Neural cell (in vitro differentiated cells): ENCODE measurements around the gene ZNF507. TPM values are rescaled to one million over a fixed set of nuclear protein-coding genes. Genes with fewer than 3 reads are reported as not detected.
A peak's percentile ranks its signal among the peaks of the same experiment; 100 is the strongest.

Experiments used
- H2AFZ ChIP-seq: fragments of 200-600, 300-800 bp; sonication (generic), shearing (Covaris generic); 2 replicates; pipeline ENCODE4 v1.6.0; 2014; ENCODE audit warnings: low read depth, mild to moderate bottlenecking, antibody characterized with exemption, low read length, moderate library complexity
- H3F3A ChIP-seq: fragments of 200-600 bp; shearing (Covaris generic); 2 replicates; pipeline ENCODE4 v1.6.1; 2016; ENCODE audit warnings: mild to moderate bottlenecking, moderate library complexity, mixed read lengths, antibody characterized with exemption, low read length; ENCODE audit not compliant: insufficient read depth, poor library complexity, severe bottlenecking
- H3K27ac ChIP-seq: fragments of 200-600, 300-800 bp; sonication (generic), shearing (Covaris generic); 2 replicates; pipeline ENCODE4 v1.5.1; 2014; ENCODE audit warnings: mild to moderate bottlenecking, low read length, moderate library complexity
- H3K27me3 ChIP-seq: fragments of 300-800, 200-600 bp; sonication (generic), shearing (Covaris generic); 2 replicates; pipeline ENCODE4 v1.6.0; 2014; ENCODE audit warnings: mild to moderate bottlenecking, low read depth, low read length, moderate library complexity; ENCODE audit not compliant: insufficient read depth
- H3K36me3 ChIP-seq: fragments of 300-800, 200-600 bp; sonication (generic), shearing (Covaris generic); 2 replicates; pipeline ENCODE4 v1.5.1; 2014; ENCODE audit warnings: mild to moderate bottlenecking, antibody characterized with exemption, low read length, moderate library complexity; ENCODE audit not compliant: insufficient read depth
- H3K4me2 ChIP-seq: fragments of 300-800, 200-600 bp; sonication (generic), shearing (Covaris generic); 2 replicates; pipeline ENCODE4 v1.6.0; 2014; ENCODE audit warnings: mild to moderate bottlenecking, low read length
- H3K4me3 ChIP-seq: fragments of 300-800, 200-600 bp; sonication (generic), shearing (Covaris generic); 2 replicates; pipeline ENCODE4 v1.5.1; 2014; ENCODE audit warnings: mild to moderate bottlenecking, low read length, moderate library complexity
- H3K79me2 ChIP-seq: fragments of 200-600 bp; shearing (Covaris generic); replicated peaks from 2 replicates; pipeline ENCODE4 v1.6.0; 2014; ENCODE audit warnings: mild to moderate bottlenecking, low read length, moderate library complexity; ENCODE audit not compliant: insufficient read depth
- H3K9ac ChIP-seq: fragments of 300-800, 200-600 bp; sonication (generic), shearing (Covaris generic); 2 replicates; pipeline ENCODE4 v1.6.1; 2016; ENCODE audit warnings: mild to moderate bottlenecking, low read length, mixed read lengths
- H3K9me2 ChIP-seq: fragments of 200-600 bp; shearing (Covaris generic); 2 replicates; pipeline ENCODE4 v1.6.1; 2016; ENCODE audit warnings: mild to moderate bottlenecking, low read length, mixed read lengths; ENCODE audit not compliant: insufficient read depth
- H3K9me3 ChIP-seq: fragments of 200-600, 300-800 bp; sonication (generic), shearing (Covaris generic); 2 replicates; pipeline ENCODE4 v1.6.1; 2016; ENCODE audit warnings: mild to moderate bottlenecking, mixed run types, low read length, moderate library complexity, mixed read lengths
- H4K20me1 ChIP-seq: fragments of 200-600 bp; shearing (Covaris generic); 2 replicates; pipeline ENCODE4 v1.6.1; 2016; ENCODE audit warnings: mild to moderate bottlenecking, mixed run types; ENCODE audit not compliant: insufficient read depth
- CTCF ChIP-seq: fragments of 450-650 bp; IDR thresholded peaks from 2 replicates; pipeline ENCODE4 v1.5.1; 2014; ENCODE audit warnings: antibody characterized with exemption, mild to moderate bottlenecking, moderate library complexity; ENCODE audit not compliant: poor library complexity, severe bottlenecking
- EP300 ChIP-seq: fragments of 450-650 bp; conservative IDR thresholded peaks from 2 replicates; pipeline ENCODE4 v1.6.1; 2014; ENCODE audit warnings: antibody characterized with exemption, mild to moderate bottlenecking, moderate library complexity; ENCODE audit not compliant: poor library complexity, severe bottlenecking
- EZH2 ChIP-seq: fragments of 200-600, 300-800 bp; shearing (Covaris generic), sonication (generic); IDR thresholded peaks from 2 replicates; pipeline ENCODE4 v1.6.1; 2014; ENCODE audit warnings: antibody characterized with exemption, low read length, borderline replicate concordance, mild to moderate bottlenecking; ENCODE audit not compliant: insufficient read depth, poor library complexity, severe bottlenecking
- MXI1 ChIP-seq: fragments of 450-650 bp; conservative IDR thresholded peaks from 2 replicates; pipeline ENCODE4 v1.6.1; 2014; ENCODE audit warnings: antibody characterized with exemption, mild to moderate bottlenecking; ENCODE audit not compliant: poor library complexity, severe bottlenecking
- POLR2AphosphoS5 ChIP-seq: IDR thresholded peaks from 2 replicates; pipeline ENCODE4 v1.6.1; 2012
- RAD21 ChIP-seq: fragments of 450-650 bp; conservative IDR thresholded peaks from 2 replicates; pipeline ENCODE4 v1.6.1; 2014; ENCODE audit warnings: antibody characterized with exemption, mild to moderate bottlenecking, moderate library complexity
- REST ChIP-seq: IDR thresholded peaks from 2 replicates; pipeline ENCODE4 v1.6.1; 2012; ENCODE audit warnings: borderline replicate concordance
- SMC3 ChIP-seq: fragments of 450-650 bp; conservative IDR thresholded peaks from 2 replicates; pipeline ENCODE4 v1.6.1; 2014; ENCODE audit warnings: antibody characterized with exemption, mild to moderate bottlenecking, moderate library complexity; ENCODE audit not compliant: poor library complexity
- TAF1 ChIP-seq: IDR thresholded peaks from 2 replicates; pipeline ENCODE4 v1.6.1; 2012; ENCODE audit warnings: low read depth
- polyA plus RNA-seq: library from polyadenylated mRNA; depleted of rRNA; stranded (reverse); fragments of >200 nt; gene quantifications from 2 replicates; pipeline ENCODE4 v1.2.3, GENCODE V29; 2014

The ZNF507 gene
- polyA plus RNA-seq, 1 donor from 2014 or later = 9.9 TPM

- Histone ChIP-seq H3K27me3 (no peaks in the 10 kb centered on the region), H3K36me3 (peaks cover 13% of the 10 kb centered on the region), H3F3A (no peaks in the 10 kb centered on the region), H2AFZ (no peak overlapping the region), H3K79me2 (peaks cover 32% of the 10 kb centered on the region), H3K9me2 (no peaks in the 10 kb centered on the region), H3K4me2 (no peak overlapping the region), H4K20me1 (no peaks in the 10 kb centered on the region), H3K4me3 (peak overlapping the region; percentile 17), H3K9me3 (no peaks in the 10 kb centered on the region), H3K27ac (no peak overlapping the region), H3K9ac (no peak overlapping the region)
- no peak for TF ChIP-seq SMC3
- TF ChIP-seq RAD21 = no peak
- no peak for TF ChIP-seq REST
- no peak for TF ChIP-seq MXI1
- no peak for TF ChIP-seq POLR2AphosphoS5
- no peak for TF ChIP-seq CTCF
- no peak for TF ChIP-seq TAF1
- TF ChIP-seq EZH2 = no peak
- no peak for TF ChIP-seq EP300
These were observed 4.5 kb downstream of the ZNF507 start for GRCh38 chr19:32349724-32350470.

GRCh38 chr19:32350471-32350865 lies 5.1 kb downstream of the ZNF507 start:
- H3K79me2 ChIP-seq = peaks cover 32% of the 10 kb centered on the region

More at GRCh38 chr19:32350471-32350865, 5.1 kb downstream of the ZNF507 start:
- H3K27ac ChIP-seq = no peak overlapping the region
- no peak overlapping the region for H3K4me3 ChIP-seq
- H3K36me3 ChIP-seq = peaks cover 15% of the 10 kb centered on the region
- no peak for TF ChIP-seq POLR2AphosphoS5
- TF ChIP-seq TAF1 = no peak
- no peak for TF ChIP-seq SMC3
- TF ChIP-seq RAD21 = no peak
- TF ChIP-seq CTCF = no peak
- no peaks in the 10 kb centered on the region for H3K9me3 ChIP-seq
- H3K9me2 ChIP-seq = no peaks in the 10 kb centered on the region
- no peaks in the 10 kb centered on the region for H3K27me3 ChIP-seq
- H3K9ac ChIP-seq = no peak overlapping the region
- H2AFZ ChIP-seq = no peak overlapping the region
- H4K20me1 ChIP-seq = no peaks in the 10 kb centered on the region
- no peak overlapping the region for H3K4me2 ChIP-seq
- no peaks in the 10 kb centered on the region for H3F3A ChIP-seq
